Calu3 (cell line): ENCODE data around the gene ROBO2. TPM values are rescaled to one million over a fixed set of nuclear protein-coding genes. Genes with fewer than 3 reads are reported as not detected.

Source experiments
- Bru-seq: library from RNA; stranded (reverse); fragments of 400-500 nt; gene quantifications from one replicate; lab custom pipeline; 2021; lab: Mats Ljungman, UMichigan
- BruChase-seq, 2 experiments: library from RNA; stranded (reverse); fragments of 400-500 nt; gene quantifications; one replicate each; lab custom pipeline; 2021; lab: Mats Ljungman, UMichigan
- BruUV-seq: library from RNA; stranded (reverse); fragments of 400-500 nt; replicated peaks from 2 replicates; lab custom pipeline; 2021; lab: Mats Ljungman, UMichigan
- CTCF ChIA-PET: fragments of 300-600 bp; sonication (Branson Sonifier 250); formaldehyde crosslinking; loops from one replicate; lab custom pipeline; 2022; ENCODE audit warnings: antibody characterized with exemption; lab: Charles Lee
- DNase-seq: peaks from one replicate; pipeline ENCODE4 v3.0.0; 2022
- H3K27ac Mint-ChIP-seq: one replicate; pipeline ENCODE4 v1.8.0; 2022; ENCODE audit warnings: mixed read lengths; ENCODE audit not compliant: unreplicated experiment
- H3K27me3 Mint-ChIP-seq: one replicate; pipeline ENCODE4 v1.8.0; 2022; ENCODE audit warnings: mixed read lengths; ENCODE audit not compliant: unreplicated experiment
- H3K36me3 Mint-ChIP-seq: one replicate; pipeline ENCODE4 v1.8.0; 2022; ENCODE audit warnings: mild to moderate bottlenecking, moderate library complexity, mixed read lengths; ENCODE audit not compliant: insufficient read depth, unreplicated experiment
- H3K4me1 Mint-ChIP-seq: one replicate; pipeline ENCODE4 v1.8.0; 2022; ENCODE audit warnings: mild to moderate bottlenecking, low read depth, mixed read lengths; ENCODE audit not compliant: unreplicated experiment
- H3K4me3 Mint-ChIP-seq: one replicate; pipeline ENCODE4 v1.8.0; 2022; ENCODE audit warnings: mild to moderate bottlenecking, low read depth, moderate library complexity, mixed read lengths; ENCODE audit not compliant: unreplicated experiment
- H3K9me3 Mint-ChIP-seq: one replicate; pipeline ENCODE4 v1.8.0; 2022; ENCODE audit warnings: low read depth, mixed read lengths; ENCODE audit not compliant: unreplicated experiment
- CTCF ChIP-seq: fragments of 200-600 bp; IDR thresholded peaks from one replicate; pipeline ENCODE4 v1.8.0; 2022; ENCODE audit warnings: antibody characterized with exemption; ENCODE audit not compliant: unreplicated experiment
- intact Hi-C: fragments of 100-400 bp; cut with micrococcal nuclease; formaldehyde crosslinking; loops from one replicate; pipeline ENCODE4 v1.10.0; 2022; ENCODE audit not compliant: unreplicated experiment
- long read RNA-seq: library from polyadenylated mRNA; stranded (forward); transcript quantifications from one replicate; pipeline ENCODE4 v2.0.0, GENCODE V29; 2022
- total RNA-seq: library from RNA; stranded (reverse); gene quantifications from 2 replicates; pipeline ENCODE4 v1.2.3, GENCODE V29; 2022

ROBO2 gene, protein sequence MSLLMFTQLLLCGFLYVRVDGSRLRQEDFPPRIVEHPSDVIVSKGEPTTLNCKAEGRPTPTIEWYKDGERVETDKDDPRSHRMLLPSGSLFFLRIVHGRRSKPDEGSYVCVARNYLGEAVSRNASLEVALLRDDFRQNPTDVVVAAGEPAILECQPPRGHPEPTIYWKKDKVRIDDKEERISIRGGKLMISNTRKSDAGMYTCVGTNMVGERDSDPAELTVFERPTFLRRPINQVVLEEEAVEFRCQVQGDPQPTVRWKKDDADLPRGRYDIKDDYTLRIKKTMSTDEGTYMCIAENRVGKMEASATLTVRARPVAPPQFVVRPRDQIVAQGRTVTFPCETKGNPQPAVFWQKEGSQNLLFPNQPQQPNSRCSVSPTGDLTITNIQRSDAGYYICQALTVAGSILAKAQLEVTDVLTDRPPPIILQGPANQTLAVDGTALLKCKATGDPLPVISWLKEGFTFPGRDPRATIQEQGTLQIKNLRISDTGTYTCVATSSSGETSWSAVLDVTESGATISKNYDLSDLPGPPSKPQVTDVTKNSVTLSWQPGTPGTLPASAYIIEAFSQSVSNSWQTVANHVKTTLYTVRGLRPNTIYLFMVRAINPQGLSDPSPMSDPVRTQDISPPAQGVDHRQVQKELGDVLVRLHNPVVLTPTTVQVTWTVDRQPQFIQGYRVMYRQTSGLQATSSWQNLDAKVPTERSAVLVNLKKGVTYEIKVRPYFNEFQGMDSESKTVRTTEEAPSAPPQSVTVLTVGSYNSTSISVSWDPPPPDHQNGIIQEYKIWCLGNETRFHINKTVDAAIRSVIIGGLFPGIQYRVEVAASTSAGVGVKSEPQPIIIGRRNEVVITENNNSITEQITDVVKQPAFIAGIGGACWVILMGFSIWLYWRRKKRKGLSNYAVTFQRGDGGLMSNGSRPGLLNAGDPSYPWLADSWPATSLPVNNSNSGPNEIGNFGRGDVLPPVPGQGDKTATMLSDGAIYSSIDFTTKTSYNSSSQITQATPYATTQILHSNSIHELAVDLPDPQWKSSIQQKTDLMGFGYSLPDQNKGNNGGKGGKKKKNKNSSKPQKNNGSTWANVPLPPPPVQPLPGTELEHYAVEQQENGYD (N-terminal part only)
- total RNA-seq = not detected in 2 replicates
- percentile 1 among the genes with signal in this experiment for Bru-seq, nascent RNA
- BruChase-seq, experiment 1, labeled RNA remaining after a 6-hour chase = percentile 2 among the genes with signal in this experiment
- percentile 1 among the genes with signal in this experiment for BruChase-seq, experiment 2, labeled RNA remaining after a 2-hour chase
- long read RNA-seq, partial matches to known transcripts = 0 of 3 reads
- long read RNA-seq, other reads (novel, unspliced or antisense) = 3 of 3 reads

GRCh38 chr3:77039606-77040171 is at the start of gene ROBO2:
ROBO2 (plus strand) TSS chr3:77040099; CDS start chr3:77040786, 687 bp downstream.
- TF ChIP-seq CTCF = no peak
- H3K9me3 Mint-ChIP-seq = no peaks in the 10 kb centered on the region
- DNase-seq = peak; percentile 30
- H3K4me3 Mint-ChIP-seq = peak within 1 kb of the TSS; percentile 67
- BruUV-seq = no TSS peak
- intact Hi-C loops = loop anchor here (2.0 to 10.0 kb wide), 4 partner anchors 285 to 1605 kb away; no protein-coding TSS in a partner anchor
- CTCF ChIA-PET = interaction anchor here (1.1 to 1.4 kb wide), 2 partner anchors 207 to 280 kb away, joined by 3 to 11 read pairs; no protein-coding TSS in a partner anchor
- no peak within 1 kb of the TSS for H3K27ac Mint-ChIP-seq
- H3K36me3 Mint-ChIP-seq = peaks cover 5% of the 10 kb centered on the region
- no peaks in the 10 kb centered on the region for H3K4me1 Mint-ChIP-seq
- H3K27me3 Mint-ChIP-seq = peaks cover 49% of the 10 kb centered on the region

DNA sequence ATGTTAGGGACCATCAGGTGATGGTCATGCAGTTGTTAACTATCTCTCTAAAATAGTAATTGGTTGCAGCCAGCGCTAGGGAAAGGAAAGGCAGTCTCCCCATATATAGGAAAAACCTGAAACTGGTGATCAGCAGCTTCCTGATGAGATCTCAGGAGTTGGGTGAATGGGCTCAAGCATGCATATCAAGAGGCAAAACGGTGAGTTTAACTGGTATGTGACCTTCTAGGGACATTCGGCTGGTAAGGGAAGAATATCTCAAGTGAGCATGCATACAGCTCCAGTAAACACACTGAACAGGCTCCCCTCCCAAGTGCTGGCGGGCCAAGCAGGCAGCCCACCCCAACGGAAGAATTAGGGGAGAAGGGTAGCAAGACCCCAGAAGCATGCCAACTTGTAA is 49.3 kb upstream of the ROBO2 start:
- Mint-ChIP-seq H3K27me3 (no peaks in the 10 kb centered on the region), H3K36me3 (no peaks in the 10 kb centered on the region), H3K4me1 (no peaks in the 10 kb centered on the region), H3K27ac (no peak overlapping the region), H3K9me3 (no peaks in the 10 kb centered on the region), H3K4me3 (no peak overlapping the region)
- intact Hi-C loops = no loop called here
- no peak for TF ChIP-seq CTCF
- no TSS peak for BruUV-seq
- DNase-seq = no peak
- CTCF ChIA-PET = no interaction called here

GRCh38 chr3:76991165-76991564 is 48.7 kb upstream of the ROBO2 start:
- no peak for TF ChIP-seq CTCF
- no peaks in the 10 kb centered on the region for H3K36me3 Mint-ChIP-seq
- H3K27me3 Mint-ChIP-seq = no peaks in the 10 kb centered on the region
- H3K4me1 Mint-ChIP-seq = no peaks in the 10 kb centered on the region
- no peak overlapping the region for H3K27ac Mint-ChIP-seq
- CTCF ChIA-PET = interaction anchor here (0.6 kb wide), 1 partner anchor 238 kb away, joined by 3 read pairs; no protein-coding TSS in a partner anchor
- BruUV-seq = no TSS peak
- H3K9me3 Mint-ChIP-seq = no peaks in the 10 kb centered on the region
- no peak for DNase-seq
- H3K4me3 Mint-ChIP-seq = no peak overlapping the region
- intact Hi-C loops = no loop called here
